A673 (cell line): ENCODE data around the gene CD164L2.

Source experiments
- CTCF ChIP-seq: fragments of 300-800, 200-600 bp; sonication (generic); conservative IDR thresholded peaks from 2 replicates; pipeline ENCODE4 v1.5.1; 2017; ENCODE audit warnings: low read depth, mild to moderate bottlenecking, antibody characterized with exemption, low read length, moderate library complexity, mixed read lengths
- EZH2 ChIP-seq: fragments of 200-600 bp; sonication (generic); IDR thresholded peaks from 2 replicates; pipeline ENCODE4 v1.6.1; 2017; ENCODE audit warnings: borderline replicate concordance, low read depth, mild to moderate bottlenecking, mixed read lengths, antibody characterized with exemption, low read length; ENCODE audit not compliant: poor library complexity, severe bottlenecking

DNA sequence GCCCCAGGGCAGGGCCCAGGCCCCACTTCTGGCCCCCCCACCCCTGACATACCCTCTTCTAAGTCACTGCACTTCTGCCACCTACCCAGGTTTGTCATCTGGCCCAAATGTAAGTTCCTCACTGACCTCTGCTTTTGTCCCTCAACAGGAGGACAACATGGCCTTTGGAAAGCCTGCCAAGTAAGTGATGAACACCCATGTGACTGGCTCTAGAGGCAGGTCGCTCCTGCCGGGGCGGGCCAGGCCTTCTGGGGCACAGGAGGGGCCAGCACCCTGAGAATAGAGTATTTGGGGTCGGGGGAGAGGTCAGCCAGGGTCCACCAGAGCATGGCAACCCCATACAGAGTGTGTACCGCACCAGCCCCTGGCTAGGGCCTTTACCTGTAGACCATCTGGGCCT lies 51.2 kb downstream of the CD164L2 start:
- TF ChIP-seq CTCF: no peak
- no peak for TF ChIP-seq EZH2
